ENCODE results near the gene DAB2IP. TPM values are rescaled to one million over a fixed set of nuclear protein-coding genes. Genes with fewer than 3 reads are reported as not detected.

DAB2IP gene
- polyA plus RNA-seq, 1 experiment = 20.4 TPM

DNA sequence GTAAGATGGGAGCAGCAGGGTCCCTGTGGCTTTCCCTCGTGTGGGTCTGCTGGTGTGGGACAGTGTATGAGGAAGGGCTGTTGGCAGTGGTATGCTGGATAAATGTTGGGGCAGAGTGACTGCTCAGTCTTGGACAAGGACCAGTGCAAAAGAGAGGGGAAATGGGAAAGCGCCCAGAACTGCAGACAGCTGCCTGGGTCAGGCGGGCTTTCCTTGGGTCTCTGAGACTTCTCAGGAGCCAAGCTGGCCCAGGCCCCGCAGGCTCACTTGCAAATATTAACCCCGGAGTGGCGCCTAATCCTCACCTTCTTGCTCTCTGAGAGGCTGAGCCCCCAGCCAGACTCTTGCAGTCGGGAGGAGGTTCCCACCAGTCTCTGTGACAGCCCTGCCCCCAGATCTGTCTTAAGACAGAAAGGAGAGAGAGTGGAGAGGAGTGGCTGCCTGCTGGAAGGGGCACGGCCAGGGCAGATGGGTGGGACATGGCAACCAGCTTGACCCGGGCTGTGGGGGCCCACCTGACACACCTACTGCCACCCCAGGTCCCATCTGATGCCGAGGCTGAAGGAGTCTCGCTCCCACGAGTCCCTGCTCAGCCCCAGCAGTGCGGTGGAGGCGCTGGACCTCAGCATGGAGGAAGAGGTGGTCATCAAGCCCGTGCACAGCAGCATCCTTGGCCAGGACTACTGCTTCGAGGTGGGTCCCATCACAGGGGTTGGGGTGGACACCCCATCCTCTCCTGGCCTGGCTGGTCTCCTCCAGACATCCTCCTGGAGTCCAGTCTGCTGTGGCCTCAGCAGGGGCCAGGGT lies 105.2 kb downstream of the DAB2IP start:
- CTCF ChIA-PET = no interaction called here
- POLR2A ChIA-PET = no interaction called here
- no peak overlapping the region for H3K27ac ChIP-seq (ENCODE audit: low read depth, low read length)
- no peak overlapping the region for H3K4me3 ChIP-seq (ENCODE audit: low read depth, low read length)
- TF ChIP-seq, protein P1, sequence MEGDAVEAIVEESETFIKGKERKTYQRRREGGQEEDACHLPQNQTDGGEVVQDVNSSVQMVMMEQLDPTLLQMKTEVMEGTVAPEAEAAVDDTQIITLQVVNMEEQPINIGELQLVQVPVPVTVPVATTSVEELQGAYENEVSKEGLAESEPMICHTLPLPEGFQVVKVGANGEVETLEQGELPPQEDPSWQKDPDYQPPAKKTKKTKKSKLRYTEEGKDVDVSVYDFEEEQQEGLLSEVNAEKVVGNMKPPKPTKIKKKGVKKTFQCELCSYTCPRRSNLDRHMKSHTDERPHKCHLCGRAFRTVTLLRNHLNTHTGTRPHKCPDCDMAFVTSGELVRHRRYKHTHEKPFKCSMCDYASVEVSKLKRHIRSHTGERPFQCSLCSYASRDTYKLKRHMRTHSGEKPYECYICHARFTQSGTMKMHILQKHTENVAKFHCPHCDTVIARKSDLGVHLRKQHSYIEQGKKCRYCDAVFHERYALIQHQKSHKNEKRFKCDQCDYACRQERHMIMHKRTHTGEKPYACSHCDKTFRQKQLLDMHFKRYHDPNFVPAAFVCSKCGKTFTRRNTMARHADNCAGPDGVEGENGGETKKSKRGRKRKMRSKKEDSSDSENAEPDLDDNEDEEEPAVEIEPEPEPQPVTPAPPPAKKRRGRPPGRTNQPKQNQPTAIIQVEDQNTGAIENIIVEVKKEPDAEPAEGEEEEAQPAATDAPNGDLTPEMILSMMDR (IDR thresholded peaks at IDR 0.05; ENCODE audit: low read depth, low read length) = no peak
- H3K27me3 ChIP-seq (ENCODE audit: control insufficient read depth, insufficient read depth, low read length) = no peaks in the 10 kb centered on the region
- DNase-seq (ENCODE audit: low read depth, low spot score) = no peak
- no peaks in the 10 kb centered on the region for H3K9me3 ChIP-seq (ENCODE audit: control insufficient read depth, insufficient read depth, low read length)

DNA sequence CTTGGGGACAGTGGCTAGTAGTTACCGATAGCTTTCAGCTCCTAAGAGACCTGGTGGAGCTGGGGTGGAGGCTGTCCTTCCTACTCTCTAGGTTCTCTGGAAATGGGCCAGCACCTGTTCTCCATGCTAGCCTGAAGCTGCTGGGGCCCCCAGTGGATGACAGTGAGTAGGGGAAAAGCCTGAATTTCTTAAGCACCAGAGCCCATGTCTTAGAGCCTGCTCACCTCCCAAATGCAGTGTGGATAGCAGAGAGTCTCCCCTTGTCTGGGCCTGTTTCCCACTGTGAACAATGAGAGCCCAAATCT lies 105.8 kb downstream of the DAB2IP start:
- Histone ChIP-seq H3K4me3 (ENCODE audit: low read depth, low read length) (no peak overlapping the region), H3K27me3 (ENCODE audit: control insufficient read depth, insufficient read depth, low read length) (no peaks in the 10 kb centered on the region), H3K9me3 (ENCODE audit: control insufficient read depth, insufficient read depth, low read length) (no peaks in the 10 kb centered on the region), H3K27ac (ENCODE audit: low read depth, low read length) (no peak overlapping the region)
- ChIA-PET CTCF (no interaction called here), POLR2A (no interaction called here)
- no peak for DNase-seq (ENCODE audit: low read depth, low spot score)
- TF ChIP-seq, protein P1 (IDR thresholded peaks at IDR 0.05; ENCODE audit: low read depth, low read length) = no peak

DNA sequence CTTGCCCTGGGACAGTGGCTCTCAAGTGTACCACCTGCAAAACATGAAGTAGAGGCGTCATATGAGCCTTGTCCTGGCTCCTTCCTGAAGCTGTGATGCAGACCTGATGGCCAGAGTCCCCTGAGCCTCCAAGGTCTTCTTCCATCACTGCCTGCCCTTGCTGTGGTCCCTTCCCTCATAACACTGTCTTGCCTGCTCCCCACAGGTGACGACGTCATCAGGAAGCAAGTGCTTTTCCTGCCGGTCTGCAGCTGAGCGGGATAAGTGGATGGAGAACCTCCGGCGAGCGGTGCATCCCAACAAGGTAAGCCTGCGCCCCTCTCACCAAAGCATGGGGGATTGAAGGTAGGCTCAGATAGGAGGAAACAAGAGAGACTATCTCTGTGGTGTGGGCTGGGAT lies 107.3 kb downstream of the DAB2IP start:
- Histone ChIP-seq H3K27me3 (ENCODE audit: control insufficient read depth, insufficient read depth, low read length) (no peaks in the 10 kb centered on the region), H3K9me3 (ENCODE audit: control insufficient read depth, insufficient read depth, low read length) (no peaks in the 10 kb centered on the region), H3K4me3 (ENCODE audit: low read depth, low read length) (no peak overlapping the region), H3K27ac (ENCODE audit: low read depth, low read length) (no peak overlapping the region)
- no peak for DNase-seq (ENCODE audit: low read depth, low spot score)
- ChIA-PET CTCF (no interaction called here), POLR2A (no interaction called here)
- TF ChIP-seq, protein P1 (IDR thresholded peaks at IDR 0.05; ENCODE audit: low read depth, low read length) = no peak

DNA sequence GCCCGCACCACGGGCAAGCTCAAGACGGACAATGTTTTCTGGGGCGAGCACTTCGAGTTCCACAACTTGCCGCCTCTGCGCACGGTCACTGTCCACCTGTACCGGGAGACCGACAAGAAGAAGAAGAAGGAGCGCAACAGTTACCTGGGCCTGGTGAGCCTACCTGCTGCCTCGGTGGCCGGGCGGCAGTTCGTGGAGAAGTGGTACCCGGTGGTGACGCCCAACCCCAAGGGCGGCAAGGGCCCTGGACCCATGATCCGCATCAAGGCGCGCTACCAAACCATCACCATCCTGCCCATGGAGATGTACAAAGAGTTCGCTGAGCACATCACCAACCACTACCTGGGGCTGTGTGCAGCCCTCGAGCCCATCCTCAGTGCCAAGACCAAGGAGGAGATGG lies 108.6 kb downstream of the DAB2IP start:
- TF ChIP-seq, protein P1 (IDR thresholded peaks at IDR 0.05; ENCODE audit: low read depth, low read length) = no peak
- Histone ChIP-seq H3K27me3 (ENCODE audit: control insufficient read depth, insufficient read depth, low read length) (no peaks in the 10 kb centered on the region), H3K4me3 (ENCODE audit: low read depth, low read length) (no peak overlapping the region), H3K9me3 (ENCODE audit: control insufficient read depth, insufficient read depth, low read length) (no peaks in the 10 kb centered on the region), H3K27ac (ENCODE audit: low read depth, low read length) (no peak overlapping the region)
- ChIA-PET CTCF (no interaction called here), POLR2A (no interaction called here)
- no peak for DNase-seq (ENCODE audit: low read depth, low spot score)

DNA sequence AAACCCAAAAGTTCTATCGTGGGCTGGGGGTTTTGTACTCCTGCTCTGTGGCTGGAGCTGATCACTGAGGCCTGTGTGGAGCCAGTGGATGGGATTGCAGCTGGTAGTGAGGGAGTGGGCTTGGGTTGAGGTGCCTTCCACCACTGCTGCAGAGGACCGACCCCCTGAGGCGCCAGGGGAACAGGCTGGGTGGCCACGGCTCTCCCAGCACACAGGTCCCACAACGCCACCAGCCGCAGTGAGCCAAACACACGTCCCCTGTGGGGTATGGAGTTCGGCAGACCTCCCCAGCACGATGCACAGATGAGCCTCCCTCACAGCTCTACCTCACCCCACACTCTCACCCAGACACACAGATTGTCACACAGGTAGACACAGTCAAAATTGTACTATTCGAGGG lies 109.1 kb downstream of the DAB2IP start:
- CTCF ChIA-PET = no interaction called here
- H3K4me3 ChIP-seq (ENCODE audit: low read depth, low read length) = no peak overlapping the region
- no peaks in the 10 kb centered on the region for H3K9me3 ChIP-seq (ENCODE audit: control insufficient read depth, insufficient read depth, low read length)
- POLR2A ChIA-PET = no interaction called here
- TF ChIP-seq, protein P1 (IDR thresholded peaks at IDR 0.05; ENCODE audit: low read depth, low read length) = no peak
- H3K27ac ChIP-seq (ENCODE audit: low read depth, low read length) = no peak overlapping the region
- no peaks in the 10 kb centered on the region for H3K27me3 ChIP-seq (ENCODE audit: control insufficient read depth, insufficient read depth, low read length)
- no peak for DNase-seq (ENCODE audit: low read depth, low spot score)
